ENCODE measurements around the gene JARID2. TPM values are rescaled to one million over a fixed set of nuclear protein-coding genes. Genes with fewer than 3 reads are reported as not detected.

JARID2 gene
- total and polyA plus RNA-seq, 7 donors: 1.8 to 7.8 (median 6.1) TPM

GRCh38 chr6:15520626-15521203, 274.8 kb downstream of the JARID2 start:
- Histone ChIP-seq H3K4me1 (peaks cover 0 to 8% (median 3%) of the 10 kb centered on the region in 4 donors), H3K4me3 (no peak overlapping the region), H3K27ac (no peak overlapping the region), H3K27me3 (no peaks in the 10 kb centered on the region), H3K9me3 (no peaks in the 10 kb centered on the region), H3K36me3 (peaks cover 7 to 83% (median 18%) of the 10 kb centered on the region in 4 donors)
- WGBS, 2 donors: 94% methylated on average over 20 of the region's 20 CpGs
- TF ChIP-seq CTCF (IDR thresholded peaks at IDR 0.05) (no peak), POLR2A (IDR thresholded peaks at IDR 0.05) (no peak), POLR2AphosphoS5 (IDR thresholded peaks at IDR 0.05) (no peak), EP300 (IDR thresholded peaks at IDR 0.05) (no peak)
- no peak for DNase-seq
- intact Hi-C loops (cut with DNase I): no loop called here

- H3K27me3 ChIP-seq: no peaks in the 10 kb centered on the region
- H3K4me3 ChIP-seq: no peak overlapping the region
- TF ChIP-seq POLR2AphosphoS5 (IDR thresholded peaks at IDR 0.05) (peak in 2 of 4 donors; percentile 4 to 26), CTCF (IDR thresholded peaks at IDR 0.05) (no peak)
- peak; percentile 72 for DNase-seq
- H3K36me3 ChIP-seq: peaks cover 7 to 76% (median 18%) of the 10 kb centered on the region in 4 donors
- peaks cover 0 to 8% (median 3%) of the 10 kb centered on the region in 4 donors for H3K4me1 ChIP-seq
- intact Hi-C loops (cut with DNase I): no loop called here
- peak overlapping the region in 3 of 4 donors; percentile 25 to 35 (median 33) for H3K27ac ChIP-seq
- H3K9me3 ChIP-seq: no peaks in the 10 kb centered on the region
- 70 to 73% methylated on average over 6 of the region's 6 CpGs for WGBS, 2 donors
Observed at GRCh38 chr6:15521582-15521981, 275.7 kb downstream of the JARID2 start.

- WGBS, 2 donors: 92% methylated on average over 9 of the region's 9 CpGs
- peak overlapping the region in 3 of 4 donors; percentile 25 to 35 (median 33) for H3K27ac ChIP-seq
- intact Hi-C loops (cut with DNase I): no loop called here
- peaks cover 0 to 8% (median 3%) of the 10 kb centered on the region in 4 donors for H3K4me1 ChIP-seq
- peak; percentile 55 for DNase-seq
- H3K36me3 ChIP-seq: peaks cover 7 to 72% (median 17%) of the 10 kb centered on the region in 4 donors
- TF ChIP-seq POLR2A (IDR thresholded peaks at IDR 0.05): no peak
- TF ChIP-seq EP300 (IDR thresholded peaks at IDR 0.05): no peak
- no peak for TF ChIP-seq CTCF (IDR thresholded peaks at IDR 0.05)
- TF ChIP-seq POLR2AphosphoS5 (IDR thresholded peaks at IDR 0.05): no peak
- H3K4me3 ChIP-seq: no peak overlapping the region
- no peaks in the 10 kb centered on the region for H3K27me3 ChIP-seq
- H3K9me3 ChIP-seq: no peaks in the 10 kb centered on the region
Observed at GRCh38 chr6:15522026-15522425, 276.2 kb downstream of the JARID2 start.

GRCh38 chr6:15522427-15522826, 276.6 kb downstream of the JARID2 start:
- DNase-seq: peak; percentile 62
- peak overlapping the region in 1 of 4 donors; percentile 35 for H3K27ac ChIP-seq
- intact Hi-C loops (cut with DNase I): no loop called here
- 70 to 78% methylated on average over 6 of the region's 6 CpGs for WGBS, 2 donors
- no peaks in the 10 kb centered on the region for H3K9me3 ChIP-seq
- peaks cover 0 to 8% (median 3%) of the 10 kb centered on the region in 4 donors for H3K4me1 ChIP-seq
- no peak for TF ChIP-seq CTCF (IDR thresholded peaks at IDR 0.05)
- TF ChIP-seq POLR2AphosphoS5 (IDR thresholded peaks at IDR 0.05): no peak
- TF ChIP-seq POLR2A (IDR thresholded peaks at IDR 0.05): no peak
- TF ChIP-seq EP300 (IDR thresholded peaks at IDR 0.05): no peak
- peaks cover 7 to 68% (median 16%) of the 10 kb centered on the region in 4 donors for H3K36me3 ChIP-seq
- H3K4me3 ChIP-seq: no peak overlapping the region
- H3K27me3 ChIP-seq: no peaks in the 10 kb centered on the region

All from sigmoid colon (tissue), 7 donors.